ENCODE measurements around the gene WDCP.

The WDCP gene

DNA sequence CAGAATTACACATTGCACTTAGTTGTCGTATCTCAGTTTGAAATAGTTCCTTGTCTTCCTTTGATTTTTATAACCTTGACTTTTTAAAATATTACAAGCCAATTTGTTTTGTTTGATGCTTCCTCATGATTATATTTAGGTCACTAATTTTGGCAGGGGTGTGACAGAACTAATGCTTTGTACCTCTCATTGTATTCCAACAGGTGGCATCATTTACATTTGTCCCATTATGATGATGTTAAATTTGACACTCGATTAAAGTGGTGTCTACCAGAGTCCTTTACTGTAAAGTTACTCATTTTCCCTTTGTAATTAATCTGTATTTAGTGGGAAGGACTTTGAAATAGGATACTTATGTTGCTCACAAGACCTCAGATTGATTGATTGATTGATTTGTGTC is 58.8 kb downstream of the WDCP start:
- no peak for DNase-seq
